GM12878 (cell line): ENCODE measurements around the gene POMZP3.
"Not testable (repeated sequence)": the region's sequence is repeated elsewhere in the genome, so short reads cannot be mapped to it uniquely, and the experiment has no call there.

Experiments used
- POLR2A ChIP-seq: IDR thresholded peaks from 2 replicates; pipeline ENCODE4 v1.6.1; 2011; ENCODE audit warnings: low read depth, mild to moderate bottlenecking, low read length
- ZZZ3 ChIP-seq: IDR thresholded peaks from 2 replicates; pipeline ENCODE4 v1.6.1; 2011; ENCODE audit warnings: low read depth; ENCODE audit not compliant: control insufficient read depth, insufficient read length
- TF ChIP-seq, protein P1 (sequence below), 3 experiments: IDR thresholded peaks in 2 of 3; conservative IDR thresholded peaks in 1 of 3; 2 replicates each; pipeline ENCODE4 v1.5.1; 2011; ENCODE audit warnings: low read depth in 3 of 3, low read length in 3 of 3, mild to moderate bottlenecking in 3 of 3, control low read depth in 2 of 3, moderate library complexity in 2 of 3, inconsistent platforms in 1 of 3, mixed read lengths in 1 of 3; ENCODE audit not compliant: control insufficient read depth in 2 of 3, insufficient read depth in 1 of 3; ENCODE audit errors: extremely low read depth in 1 of 3

DNA sequence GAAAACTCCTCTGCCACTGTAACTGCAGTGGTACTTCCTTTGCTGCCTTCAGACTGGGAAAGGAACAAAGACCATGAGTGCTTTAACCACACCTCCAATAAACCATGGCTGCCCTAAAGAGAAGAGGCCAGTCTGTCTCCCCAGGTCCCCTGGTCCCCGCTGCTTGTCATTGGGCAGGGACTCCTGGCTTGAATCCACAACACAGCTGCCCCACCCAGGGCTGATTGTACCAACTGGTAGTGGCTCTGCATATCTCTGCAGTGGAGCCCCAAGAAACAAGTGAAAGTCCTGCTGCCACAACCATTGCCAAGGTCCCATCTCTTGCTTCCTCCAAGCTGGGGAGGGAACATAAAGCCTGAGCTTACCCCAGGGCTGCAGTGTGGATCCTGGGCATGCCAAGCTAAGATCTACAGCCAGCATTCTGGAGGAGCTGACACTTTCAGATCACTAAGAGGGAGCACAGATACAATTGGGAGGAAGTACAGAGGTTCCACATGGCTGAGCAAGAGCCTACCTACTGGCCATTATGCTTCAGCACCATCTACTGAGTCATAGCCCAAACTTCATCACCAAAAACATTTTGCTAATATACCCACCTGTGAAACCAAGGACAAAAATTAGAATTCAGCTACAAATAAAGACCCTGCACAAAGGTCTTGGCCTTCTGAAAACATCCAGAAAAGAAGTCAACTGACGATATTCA is 35.3 kb downstream of the POMZP3 start:
- not testable (repeated sequence) for TF ChIP-seq POLR2A, ZZZ3
- TF ChIP-seq, protein P1, sequence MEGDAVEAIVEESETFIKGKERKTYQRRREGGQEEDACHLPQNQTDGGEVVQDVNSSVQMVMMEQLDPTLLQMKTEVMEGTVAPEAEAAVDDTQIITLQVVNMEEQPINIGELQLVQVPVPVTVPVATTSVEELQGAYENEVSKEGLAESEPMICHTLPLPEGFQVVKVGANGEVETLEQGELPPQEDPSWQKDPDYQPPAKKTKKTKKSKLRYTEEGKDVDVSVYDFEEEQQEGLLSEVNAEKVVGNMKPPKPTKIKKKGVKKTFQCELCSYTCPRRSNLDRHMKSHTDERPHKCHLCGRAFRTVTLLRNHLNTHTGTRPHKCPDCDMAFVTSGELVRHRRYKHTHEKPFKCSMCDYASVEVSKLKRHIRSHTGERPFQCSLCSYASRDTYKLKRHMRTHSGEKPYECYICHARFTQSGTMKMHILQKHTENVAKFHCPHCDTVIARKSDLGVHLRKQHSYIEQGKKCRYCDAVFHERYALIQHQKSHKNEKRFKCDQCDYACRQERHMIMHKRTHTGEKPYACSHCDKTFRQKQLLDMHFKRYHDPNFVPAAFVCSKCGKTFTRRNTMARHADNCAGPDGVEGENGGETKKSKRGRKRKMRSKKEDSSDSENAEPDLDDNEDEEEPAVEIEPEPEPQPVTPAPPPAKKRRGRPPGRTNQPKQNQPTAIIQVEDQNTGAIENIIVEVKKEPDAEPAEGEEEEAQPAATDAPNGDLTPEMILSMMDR (IDR thresholded peaks at IDR 0.05 in 2 of 3, conservative IDR thresholded peaks at IDR 0.05 in 1 of 3; ENCODE audit: control insufficient read depth in 2 of 3, extremely low read depth in 1 of 3, insufficient read depth in 1 of 3, low read depth in 3 of 3, low read length in 3 of 3): peak; percentile 25 to 37 (median 30); a peak in 4 of 6 replicates
